PC-3 (cell line): ENCODE results near the gene PRKCE.

Experiments
- CTCF ChIP-seq: fragments of 300-600 bp; sonication (generic); conservative IDR thresholded peaks from 2 replicates; pipeline ENCODE4 v1.5.1; 2017; ENCODE audit warnings: antibody characterized with exemption, low read depth, mild to moderate bottlenecking, low read length
- EZH2 ChIP-seq: fragments of 300-600 bp; sonication (generic); IDR thresholded peaks from one replicate; pipeline ENCODE4 v1.6.1; 2017; ENCODE audit warnings: antibody characterized with exemption, mild to moderate bottlenecking, low read length; ENCODE audit not compliant: unreplicated experiment
- EZH2phosphoT487 ChIP-seq: fragments of 300-600 bp; sonication (generic); IDR thresholded peaks from 2 replicates; pipeline ENCODE4 v1.6.1; 2018; ENCODE audit warnings: mild to moderate bottlenecking, antibody characterized with exemption, low read length, borderline replicate concordance

DNA sequence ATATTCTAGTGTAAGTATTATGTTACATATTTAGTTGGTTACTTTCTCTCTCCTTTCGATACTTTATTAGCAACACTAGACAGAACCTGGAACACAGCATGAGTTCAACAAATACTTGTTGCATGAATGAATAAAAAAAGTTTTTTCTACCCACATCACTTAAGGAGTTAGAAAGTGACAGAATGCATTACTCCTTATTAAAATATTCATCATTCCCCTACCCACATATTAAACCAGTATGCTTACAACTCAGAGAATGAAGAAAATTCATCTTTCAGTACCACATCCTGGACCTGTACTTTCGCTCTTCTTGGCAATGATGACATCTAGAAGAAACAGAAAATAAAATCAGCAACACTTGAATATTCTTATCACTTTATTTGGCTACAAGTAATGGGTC, 46.4 kb upstream of the PRKCE start:
- TF ChIP-seq CTCF (no peak), EZH2 (no peak), EZH2phosphoT487 (no peak)
